Psoas muscle (tissue), 8 donors: ENCODE data around the gene SMAP1. TPM values are rescaled to one million over a fixed set of nuclear protein-coding genes. Genes with fewer than 3 reads are reported as not detected.

Experiments
- ATAC-seq, 4 donors: fragments of 200-7000 bp; cut with Tn5 transposase; one replicate each; pipeline ENCODE4 v1.9.1; 2020; ENCODE audit warnings: moderate library complexity in 3 of 4, mild to moderate bottlenecking in 2 of 4
- DNase-seq, 2 donors: peaks; one replicate each; pipeline ENCODE4 v3.0.0-alpha.2; 2020
- H3K27ac ChIP-seq: fragments of 200-600 bp; one replicate; pipeline ENCODE4 v1.8.0; 2022
- H3K27me3 ChIP-seq, 3 donors: fragments of 200-600 bp in 1 of 3; one replicate each; pipeline versions ENCODE4 v1.6.1 to v1.8.0; 2013 to 2022; ENCODE audit warnings: low read length in 2 of 3, mild to moderate bottlenecking in 2 of 3, moderate library complexity in 1 of 3; ENCODE audit not compliant: insufficient read depth in 3 of 3
- H3K36me3 ChIP-seq, 2 donors: fragments of 200-600 bp in 1 of 2; one replicate each; pipeline versions ENCODE4 v1.6.1 to v1.8.0; 2013 to 2022; ENCODE audit warnings: low read depth in 1 of 2, mild to moderate bottlenecking in 1 of 2, moderate library complexity in 1 of 2; ENCODE audit not compliant: insufficient read depth in 1 of 2
- H3K4me1 ChIP-seq: fragments of 200-600 bp; one replicate; pipeline ENCODE4 v1.8.0; 2022
- H3K4me3 ChIP-seq: fragments of 200-600 bp; one replicate; pipeline ENCODE4 v1.8.0; 2022; ENCODE audit warnings: mild to moderate bottlenecking
- H3K9me3 ChIP-seq: fragments of 200-600 bp; one replicate; pipeline ENCODE4 v1.8.0; 2022
- CTCF ChIP-seq: fragments of 200-600 bp; IDR thresholded peaks from one replicate; pipeline ENCODE4 v1.8.0; 2022; ENCODE audit warnings: antibody characterized with exemption
- WGBS, 3 donors: extraction: QIAGEN DNeasy Blood & Tissue Kit; methylation state at CpG; one replicate each; pipeline versions ENCODE4 v1.1.6 to v1.1.7; 2013; 5-methylcytosine and 5-hydroxymethylcytosine counted together
- intact Hi-C, 2 donors: fragments of 100-400 bp; cut with DNase I; formaldehyde crosslinking; loops; one replicate each; pipeline versions ENCODE4 v1.11.0 to v1.14.2; 2022
- polyA plus RNA-seq, 3 donors: library from polyadenylated mRNA; stranded (reverse); fragments of 200-250 nt; gene quantifications; one replicate each; pipeline ENCODE4 v1.2.3, GENCODE V29; 2013
- total RNA-seq, 4 donors: library from RNA; stranded (reverse); fragmentation: NEBNext Ultra II Directional in 2 of 4; extraction: Animal tissue kit (Norgen Biotek cat#: 25700) in 2 of 4; gene quantifications; one replicate each; pipeline versions ENCODE4 v1.2.1 to v1.2.4, GENCODE V29; 2021 to 2023
- donor health status: healthy with polysubstance abuse.
- donor health status: DM: no; HTN: no; CAD: no; lungs with moderate emphysema.
- donor health status: Bipolar disorder and iron deficiency.
- donor health status: healthy.
- donor health status: DM: yes; HTN: yes; CAD: no.
- donor health status: DM: no; HTN: no; CAD: no.
- donor health status: DM: no; HTN: no; CAD: no.
- donor health status: DM: yes; HTN: yes; CAD: no.

The SMAP1 gene
- total and polyA plus RNA-seq, 7 donors, result 19.0 to 40.2 (median 24.0) TPM

GRCh38 chr6:70651326-70651905, 16.3 kb upstream of the SMAP1 start:
- Histone ChIP-seq H3K27me3 (no peaks in the 10 kb centered on the region), H3K4me3 (no peak overlapping the region), H3K27ac (no peak overlapping the region), H3K36me3 (no peaks in the 10 kb centered on the region), H3K4me1 (no peaks in the 10 kb centered on the region), H3K9me3 (no peaks in the 10 kb centered on the region)
- ATAC-seq (no peak), DNase-seq (no peak)
- no peak for TF ChIP-seq CTCF
- intact Hi-C loops, result no loop called here
- WGBS, 3 donors, result 86 to 87% (median 86%) methylated on average over 3 of the region's 3 CpGs

GRCh38 chr6:70652216-70652615, 15.5 kb upstream of the SMAP1 start:
- no peak for TF ChIP-seq CTCF
- no peak for ATAC-seq
- no peaks in the 10 kb centered on the region for H3K9me3 ChIP-seq
- no peak overlapping the region for H3K27ac ChIP-seq
- WGBS, 3 donors, result 86 to 100% (median 95%) methylated on average over 1 of the region's 1 CpG
- no peak for DNase-seq
- no peaks in the 10 kb centered on the region for H3K36me3 ChIP-seq
- H3K4me1 ChIP-seq, result no peaks in the 10 kb centered on the region
- intact Hi-C loops, result no loop called here
- no peaks in the 10 kb centered on the region for H3K27me3 ChIP-seq
- no peak overlapping the region for H3K4me3 ChIP-seq

- Histone ChIP-seq H3K4me3 (no peak overlapping the region), H3K27ac (no peak overlapping the region), H3K4me1 (no peaks in the 10 kb centered on the region), H3K9me3 (no peaks in the 10 kb centered on the region), H3K36me3 (no peaks in the 10 kb centered on the region), H3K27me3 (no peaks in the 10 kb centered on the region)
- intact Hi-C loops, result no loop called here
- DNase-seq (no peak), ATAC-seq (no peak)
- TF ChIP-seq CTCF, result no peak
- WGBS, 3 donors, result 60 to 65% (median 65%) methylated on average over 3 of the region's 3 CpGs
Measured at GRCh38 chr6:70657706-70658105, 10.0 kb upstream of the SMAP1 start.

GRCh38 chr6:70663881-70664466, 3.7 kb upstream of the SMAP1 start:
- peak; percentile 75 to 85 (median 80) for ATAC-seq
- H3K27ac ChIP-seq, result peak overlapping the region; percentile 89
- WGBS, 3 donors, result 42 to 49% (median 47%) methylated on average over 6 of the region's 6 CpGs

More at GRCh38 chr6:70663881-70664466, 3.7 kb upstream of the SMAP1 start:
- Histone ChIP-seq H3K4me1 (peaks cover 21% of the 10 kb centered on the region), H3K9me3 (no peaks in the 10 kb centered on the region), H3K4me3 (no peak overlapping the region), H3K36me3 (no peaks in the 10 kb centered on the region), H3K27me3 (no peaks in the 10 kb centered on the region)
- DNase-seq, result peak; percentile 45 to 85
- TF ChIP-seq CTCF, result no peak
- intact Hi-C loops, result loop anchor here in 1 of 2 donors (5.0 kb wide), 2 partner anchors 97 to 112 kb away; partner anchors contain the start of gene SDHAF4
